SU-DHL-6 (cell line): Measurements from ENCODE around the gene KIR3DL2.

Source experiments
- CTCF ChIP-seq: fragments of 200-600 bp; sonication (generic); IDR thresholded peaks from one replicate; pipeline ENCODE4 v1.5.1; 2017; ENCODE audit warnings: antibody characterized with exemption, mild to moderate bottlenecking, low read length, moderate library complexity; ENCODE audit not compliant: insufficient read depth, poor library complexity, severe bottlenecking
- EZH2phosphoT487 ChIP-seq: fragments of 200-600 bp; sonication (generic), shearing (Covaris generic); conservative IDR thresholded peaks from 2 replicates; pipeline ENCODE4 v1.6.1; 2018; ENCODE audit warnings: mild to moderate bottlenecking, antibody characterized with exemption, low read length, moderate library complexity, mixed read lengths

- TF ChIP-seq CTCF = no peak
- TF ChIP-seq EZH2phosphoT487 = no peak
Measured at GRCh38 chr19:54905421-54905802, 55.2 kb downstream of the KIR3DL2 start.
